Caco-2 (cell line): Measurements from ENCODE around the gene MPIG6B. TPM values are rescaled to one million over a fixed set of nuclear protein-coding genes. Genes with fewer than 3 reads are reported as not detected.

Experiments used
- BruUV-seq: library from RNA; stranded (reverse); fragments of 400-500 nt; replicated peaks from 2 replicates; lab custom pipeline; 2021; lab: Mats Ljungman, UMichigan
- CTCF ChIA-PET: fragments of 300-600 bp; sonication (Branson Sonifier 250); formaldehyde crosslinking; loops from one replicate; lab custom pipeline; 2022; ENCODE audit warnings: antibody characterized with exemption; lab: Charles Lee
- POLR2A ChIA-PET: fragments of 300-600 bp; sonication (Branson Sonifier 250); formaldehyde crosslinking; loops from one replicate; lab custom pipeline; 2022; ENCODE audit warnings: antibody characterized with exemption; lab: Charles Lee
- DNase-seq, 2 experiments: peaks; one replicate each; pipeline versions ENCODE4 v3.0.0 to v3.0.0-alpha.2; 2020 to 2022
- H3K27me3 ChIP-seq: replicated peaks from 2 replicates; pipeline ENCODE4 v1.6.0; 2011; ENCODE audit warnings: low read length; ENCODE audit not compliant: control insufficient read depth, insufficient read depth
- H3K36me3 ChIP-seq: 2 replicates; pipeline ENCODE4 v1.5.1; 2011; ENCODE audit warnings: low read length; ENCODE audit not compliant: control insufficient read depth, insufficient read depth
- H3K4me1 ChIP-seq: fragments of 250-450 bp; sonication (Bioruptor Pico); 2 replicates; pipeline ENCODE4 v1.5.1; 2020; ENCODE audit warnings: mild to moderate bottlenecking
- H3K4me3 ChIP-seq: 2 replicates; pipeline ENCODE4 v1.5.1; 2011; ENCODE audit warnings: low read depth, mild to moderate bottlenecking, control low read depth, low read length
- H3K9me3 ChIP-seq: fragments of 250-450 bp; sonication (Bioruptor Pico); 2 replicates; pipeline ENCODE4 v1.5.1; 2020; ENCODE audit warnings: mild to moderate bottlenecking, moderate library complexity
- H3K27ac Mint-ChIP-seq: one replicate; pipeline ENCODE4 v1.8.0; 2022; ENCODE audit warnings: mixed read lengths; ENCODE audit not compliant: unreplicated experiment
- H3K27me3 Mint-ChIP-seq: one replicate; pipeline ENCODE4 v1.8.0; 2022; ENCODE audit warnings: mixed read lengths; ENCODE audit not compliant: insufficient read depth, unreplicated experiment
- H3K36me3 Mint-ChIP-seq: one replicate; pipeline ENCODE4 v1.8.0; 2022; ENCODE audit warnings: mild to moderate bottlenecking, mixed read lengths; ENCODE audit not compliant: insufficient read depth, unreplicated experiment
- H3K4me1 Mint-ChIP-seq: one replicate; pipeline ENCODE4 v1.8.0; 2022; ENCODE audit warnings: low read depth, mixed read lengths; ENCODE audit not compliant: unreplicated experiment
- H3K4me3 Mint-ChIP-seq: one replicate; pipeline ENCODE4 v1.8.0; 2022; ENCODE audit warnings: mild to moderate bottlenecking, moderate library complexity, mixed read lengths; ENCODE audit not compliant: unreplicated experiment
- H3K9me3 Mint-ChIP-seq: one replicate; pipeline ENCODE4 v1.8.0; 2022; ENCODE audit warnings: mixed read lengths; ENCODE audit not compliant: unreplicated experiment
- intact Hi-C: fragments of 100-400 bp; cut with micrococcal nuclease; formaldehyde crosslinking; loops from one replicate; pipeline ENCODE4 v1.10.0; 2022; ENCODE audit not compliant: unreplicated experiment
- total RNA-seq: library from RNA; stranded (reverse); gene quantifications from 2 replicates; pipeline ENCODE4 v1.2.3, GENCODE V29; 2022
- TF ChIP-seq, protein P1 (sequence below), 2 experiments: fragments of 200-600 bp in 1 of 2; IDR thresholded peaks; 1 replicate in 1 of 2; 2 replicates in 1 of 2; pipeline versions ENCODE4 v1.5.1 to v1.8.0; 2011 to 2022; ENCODE audit warnings: antibody characterized with exemption in 1 of 2, control low read depth in 1 of 2, inconsistent platforms in 1 of 2, low read depth in 1 of 2, low read length in 1 of 2, mild to moderate bottlenecking in 1 of 2, moderate library complexity in 1 of 2; ENCODE audit not compliant: insufficient read depth in 1 of 2, severe bottlenecking in 1 of 2, unreplicated experiment in 1 of 2

MPIG6B gene
- total RNA-seq, 1 experiment from 2014 or later = not detected

- no peaks in the 10 kb centered on the region for H3K27me3 ChIP-seq
- DNase-seq = no peak
- no peaks in the 10 kb centered on the region for H3K27me3 Mint-ChIP-seq
- no peak overlapping the region for H3K27ac Mint-ChIP-seq
- H3K36me3 Mint-ChIP-seq = peaks cover 9% of the 10 kb centered on the region
- BruUV-seq = no TSS peak
- 0 out of 2 replicates have a peak, but pooled peaks cover 1% of the 10 kb centered on the region for H3K36me3 ChIP-seq
- ChIA-PET CTCF (interaction anchor here (0.7 kb wide), 1 partner anchor 36 kb away, joined by 3 read pairs; no protein-coding TSS in a partner anchor), POLR2A (no interaction called here)
- peaks cover 18% of the 10 kb centered on the region for H3K4me1 Mint-ChIP-seq
- intact Hi-C loops = no loop called here
- H3K9me3 ChIP-seq = no peaks in the 10 kb centered on the region
- TF ChIP-seq, protein P1, sequence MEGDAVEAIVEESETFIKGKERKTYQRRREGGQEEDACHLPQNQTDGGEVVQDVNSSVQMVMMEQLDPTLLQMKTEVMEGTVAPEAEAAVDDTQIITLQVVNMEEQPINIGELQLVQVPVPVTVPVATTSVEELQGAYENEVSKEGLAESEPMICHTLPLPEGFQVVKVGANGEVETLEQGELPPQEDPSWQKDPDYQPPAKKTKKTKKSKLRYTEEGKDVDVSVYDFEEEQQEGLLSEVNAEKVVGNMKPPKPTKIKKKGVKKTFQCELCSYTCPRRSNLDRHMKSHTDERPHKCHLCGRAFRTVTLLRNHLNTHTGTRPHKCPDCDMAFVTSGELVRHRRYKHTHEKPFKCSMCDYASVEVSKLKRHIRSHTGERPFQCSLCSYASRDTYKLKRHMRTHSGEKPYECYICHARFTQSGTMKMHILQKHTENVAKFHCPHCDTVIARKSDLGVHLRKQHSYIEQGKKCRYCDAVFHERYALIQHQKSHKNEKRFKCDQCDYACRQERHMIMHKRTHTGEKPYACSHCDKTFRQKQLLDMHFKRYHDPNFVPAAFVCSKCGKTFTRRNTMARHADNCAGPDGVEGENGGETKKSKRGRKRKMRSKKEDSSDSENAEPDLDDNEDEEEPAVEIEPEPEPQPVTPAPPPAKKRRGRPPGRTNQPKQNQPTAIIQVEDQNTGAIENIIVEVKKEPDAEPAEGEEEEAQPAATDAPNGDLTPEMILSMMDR (IDR thresholded peaks at IDR 0.05; ENCODE audit: insufficient read depth in 1 of 2, low read depth in 1 of 2, low read length in 1 of 2, severe bottlenecking in 1 of 2, unreplicated experiment in 1 of 2) = no peak
- no peak overlapping the region for H3K4me3 ChIP-seq
- H3K4me1 ChIP-seq = peaks cover 14% of the 10 kb centered on the region
- H3K4me3 Mint-ChIP-seq = no peak overlapping the region
- H3K9me3 Mint-ChIP-seq = no peaks in the 10 kb centered on the region
Measured at GRCh38 chr6:31765910-31766794, 43.0 kb downstream of the MPIG6B start.

DNA sequence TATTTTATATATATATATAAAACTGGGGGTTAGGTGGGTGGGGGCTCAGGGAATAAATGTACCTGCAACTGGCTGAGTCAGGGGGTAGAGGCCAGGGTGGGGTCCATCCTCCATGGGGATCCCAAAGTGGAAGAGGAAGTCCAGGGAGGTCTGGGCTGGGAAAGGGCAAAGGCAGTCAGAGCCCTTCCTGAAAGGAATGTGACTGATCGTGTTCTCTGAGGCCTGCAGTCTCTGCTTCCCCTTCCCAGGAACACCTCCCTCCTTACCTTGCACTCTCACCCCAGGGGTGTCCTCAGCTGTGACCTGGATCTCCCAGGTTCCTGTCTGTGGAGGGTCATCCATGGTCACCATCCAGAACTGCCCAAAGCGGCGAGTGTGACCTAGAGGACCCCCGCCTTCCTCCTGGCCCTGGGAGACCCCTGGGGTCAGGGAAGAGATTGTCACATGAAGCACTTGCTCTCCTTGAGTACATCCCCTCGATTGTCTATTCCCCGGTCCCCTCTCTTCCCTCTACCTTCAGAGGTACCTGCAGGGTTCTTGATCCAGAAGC is 44.0 kb downstream of the MPIG6B start:
- no TSS peak for BruUV-seq
- Mint-ChIP-seq H3K27ac (no peak overlapping the region), H3K9me3 (no peaks in the 10 kb centered on the region), H3K36me3 (peaks cover 9% of the 10 kb centered on the region), H3K4me3 (no peak overlapping the region), H3K4me1 (peaks cover 18% of the 10 kb centered on the region), H3K27me3 (no peaks in the 10 kb centered on the region)
- intact Hi-C loops = no loop called here
- Histone ChIP-seq H3K36me3 (0 out of 2 replicates have a peak, but pooled peaks cover 1% of the 10 kb centered on the region), H3K9me3 (no peaks in the 10 kb centered on the region), H3K27me3 (no peaks in the 10 kb centered on the region), H3K4me3 (no peak overlapping the region), H3K4me1 (peaks cover 14% of the 10 kb centered on the region)
- POLR2A ChIA-PET = no interaction called here
- no peak for DNase-seq
- CTCF ChIA-PET = interaction anchor here (0.7 kb wide), 2 partner anchors 18 to 80 kb away, joined by 6 to 8 read pairs; no protein-coding TSS in a partner anchor
- TF ChIP-seq, protein P1 (IDR thresholded peaks at IDR 0.05; ENCODE audit: insufficient read depth in 1 of 2, low read depth in 1 of 2, low read length in 1 of 2, severe bottlenecking in 1 of 2, unreplicated experiment in 1 of 2) = no peak
